H1 (cell line): ENCODE results near the gene MTIF2. TPM values are rescaled to one million over a fixed set of nuclear protein-coding genes. Genes with fewer than 3 reads are reported as not detected.
"Not testable (repeated sequence)": the region's sequence is repeated elsewhere in the genome, so short reads cannot be mapped to it uniquely, and the experiment has no call there.

Source experiments
- CTCF ChIA-PET: fragments of 300-600 bp; sonication (Branson Sonifier 250); formaldehyde crosslinking; loops from one replicate; lab custom pipeline; 2021; ENCODE audit not compliant: partially characterized antibody; lab: Charles Lee
- POLR2A ChIA-PET: fragments of 300-600 bp; sonication (Branson Sonifier 250); formaldehyde crosslinking; loops from one replicate; lab custom pipeline; 2021; ENCODE audit warnings: inconsistent platforms; ENCODE audit not compliant: partially characterized antibody; lab: Charles Lee
- DNase-seq, 2 experiments: peaks; one replicate each; pipeline versions ENCODE4 v3.0.0 to v3.0.0-alpha.2; 2010 to 2022; ENCODE audit warnings: low spot score in 2 of 2, low read depth in 1 of 2, mixed read lengths in 1 of 2
- FAIRE-seq: peaks from 2 replicates; lab custom pipeline; 2011; peaks lifted over from hg19 to GRCh38; lab: Jason Lieb, UNC
- H2AFZ ChIP-seq: 2 replicates; pipeline ENCODE4 v1.8.1; 2012; ENCODE audit warnings: low read length, inconsistent platforms
- H2AK5ac ChIP-seq: 2 replicates; pipeline ENCODE4 v1.6.1; 2013; ENCODE audit warnings: low read depth, low read length
- H2BK120ac ChIP-seq: replicated peaks from 2 replicates; pipeline ENCODE3; 2013; ENCODE audit warnings: low read depth, low read length, inconsistent platforms
- H2BK12ac ChIP-seq: 2 replicates; pipeline ENCODE4 v1.6.1; 2013; ENCODE audit warnings: low read depth, low read length
- H2BK15ac ChIP-seq: 2 replicates; pipeline ENCODE4 v1.6.1; 2013; ENCODE audit warnings: low read length
- H2BK20ac ChIP-seq: 2 replicates; pipeline ENCODE4 v1.6.1; 2013; ENCODE audit warnings: low read length
- H2BK5ac ChIP-seq: 2 replicates; pipeline ENCODE4 v1.6.1; 2013; ENCODE audit warnings: low read depth, low read length
- H3K14ac ChIP-seq: 2 replicates; pipeline ENCODE4 v1.6.1; 2013; ENCODE audit warnings: inconsistent platforms; ENCODE audit not compliant: insufficient read length
- H3K18ac ChIP-seq: 2 replicates; pipeline ENCODE4 v1.6.1; 2013; ENCODE audit warnings: low read length; ENCODE audit errors: extremely low read depth
- H3K23ac ChIP-seq: 2 replicates; pipeline ENCODE4 v1.6.1; 2013; ENCODE audit warnings: inconsistent platforms; ENCODE audit not compliant: insufficient read length
- H3K23me2 ChIP-seq: 2 replicates; pipeline ENCODE4 v1.6.1; 2013; ENCODE audit warnings: low read depth, low read length
- H3K27ac ChIP-seq: 2 replicates; pipeline ENCODE4 v1.6.1; 2011; ENCODE audit warnings: low read depth, low read length, inconsistent platforms
- H3K27me3 ChIP-seq, 4 experiments: replicated peaks in 1 of 4; 1 replicate in 1 of 4; 2 replicates in 3 of 4; pipeline versions ENCODE4 v1.6.1 to v1.8.1; 2011 to 2013; ENCODE audit warnings: low read length in 3 of 4, mild to moderate bottlenecking in 3 of 4, inconsistent platforms in 2 of 4, mixed read lengths in 2 of 4, moderate library complexity in 1 of 4; ENCODE audit not compliant: control insufficient read depth in 3 of 4, insufficient read depth in 3 of 4; ENCODE audit errors: extremely low read depth in 1 of 4
- H3K36me3 ChIP-seq, 4 experiments: 2 replicates each; pipeline versions ENCODE4 v1.6.1 to v1.8.1; 2011 to 2013; ENCODE audit warnings: mild to moderate bottlenecking in 4 of 4, low read length in 3 of 4, moderate library complexity in 2 of 4, control low read depth in 1 of 4, inconsistent platforms in 1 of 4; ENCODE audit not compliant: insufficient read depth in 4 of 4, control insufficient read depth in 2 of 4
- H3K4ac ChIP-seq: replicated peaks from 2 replicates; pipeline ENCODE3; 2013; ENCODE audit warnings: low read length, low read depth, mixed read lengths, inconsistent platforms; ENCODE audit not compliant: insufficient read length
- H3K4me1 ChIP-seq, 4 experiments: replicated peaks in 1 of 4; 1 replicate in 1 of 4; 2 replicates in 3 of 4; pipeline versions ENCODE4 v1.6.1 to v1.8.1; 2011 to 2013; ENCODE audit warnings: low read length in 3 of 4, inconsistent platforms in 2 of 4, mixed read lengths in 1 of 4; ENCODE audit not compliant: insufficient read depth in 4 of 4, control insufficient read depth in 3 of 4
- H3K4me2 ChIP-seq, 2 experiments: 2 replicates each; pipeline versions ENCODE4 v1.6.1 to v1.8.1; 2011 to 2013; ENCODE audit warnings: low read depth in 2 of 2, low read length in 2 of 2, control low read depth in 1 of 2, inconsistent platforms in 1 of 2, mild to moderate bottlenecking in 1 of 2; ENCODE audit not compliant: insufficient read depth in 1 of 2
- H3K4me3 ChIP-seq, 4 experiments: fragments of 200-600, 300-600 bp in 1 of 4; sonication (generic), shearing (Covaris generic), sonication (Bioruptor Twin) in 1 of 4; 2 replicates each; pipeline versions ENCODE4 v1.5.1 to v1.8.1; 2011 to 2016; ENCODE audit warnings: low read length in 4 of 4, low read depth in 3 of 4, control low read depth in 2 of 4, inconsistent platforms in 2 of 4, mild to moderate bottlenecking in 2 of 4, mixed read lengths in 1 of 4, moderate library complexity in 1 of 4; ENCODE audit not compliant: insufficient read depth in 2 of 4; ENCODE audit errors: extremely low read depth in 1 of 4
- H3K56ac ChIP-seq: replicated peaks from 2 replicates; pipeline ENCODE3; 2013; ENCODE audit warnings: low read depth, mild to moderate bottlenecking, mixed read lengths, low read length, inconsistent platforms; ENCODE audit not compliant: insufficient read length
- H3K79me1 ChIP-seq: 2 replicates; pipeline ENCODE4 v1.6.1; 2013; ENCODE audit warnings: low read depth, low read length, control low read depth
- H3K79me2 ChIP-seq, 2 experiments: 2 replicates each; pipeline versions ENCODE4 v1.6.1 to v1.8.1; 2012 to 2013; ENCODE audit warnings: low read length in 2 of 2, mild to moderate bottlenecking in 2 of 2, inconsistent platforms in 1 of 2; ENCODE audit not compliant: insufficient read depth in 2 of 2, control insufficient read depth in 1 of 2
- H3K9ac ChIP-seq, 4 experiments: replicated peaks in 1 of 4; 1 replicate in 1 of 4; 2 replicates in 3 of 4; pipeline versions ENCODE4 v1.6.1 to v1.8.1; 2011 to 2013; ENCODE audit warnings: low read depth in 3 of 4, low read length in 3 of 4, control low read depth in 2 of 4, mild to moderate bottlenecking in 2 of 4, moderate library complexity in 2 of 4, inconsistent platforms in 1 of 4; ENCODE audit errors: extremely low read depth in 1 of 4
- H3K9me3 ChIP-seq, 2 experiments: 2 replicates each; pipeline versions ENCODE4 v1.6.1 to v1.8.1; 2012 to 2013; ENCODE audit warnings: mild to moderate bottlenecking in 2 of 2, moderate library complexity in 2 of 2, control low read depth in 1 of 2, inconsistent platforms in 1 of 2, low read depth in 1 of 2, low read length in 1 of 2, mixed read lengths in 1 of 2; ENCODE audit not compliant: insufficient read depth in 2 of 2
- H4K20me1 ChIP-seq, 2 experiments: replicated peaks in 1 of 2; 2 replicates each; pipeline versions ENCODE3 to v1.8.1; 2011 to 2013; ENCODE audit warnings: inconsistent platforms in 2 of 2, low read length in 2 of 2, mild to moderate bottlenecking in 1 of 2; ENCODE audit not compliant: insufficient read depth in 2 of 2, control insufficient read depth in 1 of 2
- H4K5ac ChIP-seq: 2 replicates; pipeline ENCODE4 v1.6.1; 2013; ENCODE audit warnings: low read length, low read depth, mixed read lengths, inconsistent platforms; ENCODE audit not compliant: insufficient read length
- H4K8ac ChIP-seq: 2 replicates; pipeline ENCODE4 v1.8.0; 2013; ENCODE audit warnings: mild to moderate bottlenecking, moderate library complexity, low read length, inconsistent platforms; ENCODE audit not compliant: insufficient read depth; ENCODE audit errors: extremely low read depth
- H4K91ac ChIP-seq: replicated peaks from 2 replicates; pipeline ENCODE3; 2013; ENCODE audit warnings: low read length, mixed read lengths, inconsistent platforms; ENCODE audit not compliant: insufficient read length
- WGBS, 2 experiments: shearing (Covaris generic) in 1 of 2; methylation state at CpG; one replicate each; pipeline versions ENCODE4 v1.1.6 to v1.1.7; 2013 to 2015; ENCODE audit warnings: low lambda C conversion rate in 2 of 2, mixed read lengths in 2 of 2, inconsistent platforms in 1 of 2, low coverage in 1 of 2, missing lambda C conversion rate in 1 of 2; ENCODE audit not compliant: insufficient replicate concordance in 2 of 2, insufficient coverage in 1 of 2, insufficient read length in 1 of 2; ENCODE audit errors: extremely low coverage in 1 of 2, missing lambda C conversion rate in 1 of 2; 5-methylcytosine and 5-hydroxymethylcytosine counted together
- polyA plus RNA-seq, 7 experiments: library from polyadenylated mRNA; depleted of rRNA in 3 of 7; stranded (reverse) in 5 of 7; unstranded in 2 of 7; fragments of >200 nt in 5 of 7; fragments of 200-250 nt in 2 of 7; gene quantifications; 1 replicate in 5 of 7; 2 replicates in 1 of 7; 4 replicates in 1 of 7; pipeline versions ENCODE4 v1.2.1 to v1.2.3, GENCODE V29; 2011 to 2013; ENCODE audit warnings: missing spikeins in 2 of 7, mixed read lengths in 2 of 7
- total RNA-seq: library from RNA; stranded (reverse); fragmentation: NEBNext Ultra II Directional; extraction: Animal tissue kit (Norgen Biotek cat#: 25700); gene quantifications from 2 replicates; pipeline ENCODE4 v1.2.1, GENCODE V29; 2021

The MTIF2 gene
- total and polyA plus RNA-seq, 2 of the 8 experiments (the other 6 are each of a cell fraction or from before 2014, with no cell fraction given): 11.0 to 36.0 TPM

GRCh38 chr2:55241582-55241981 lies 27.4 kb downstream of the MTIF2 start:
- H2AFZ ChIP-seq, H2BK120ac ChIP-seq, H4K5ac ChIP-seq, DNase-seq, H2BK12ac ChIP-seq, H2BK20ac ChIP-seq, H3K23me2 ChIP-seq, H3K79me2 ChIP-seq, H3K27me3 ChIP-seq, FAIRE-seq, H3K4me2 ChIP-seq, H2BK5ac ChIP-seq, H3K9ac ChIP-seq, H4K8ac ChIP-seq, CTCF ChIA-PET, H4K91ac ChIP-seq, POLR2A ChIA-PET, H2AK5ac ChIP-seq, H3K27ac ChIP-seq, H3K79me1 ChIP-seq, H3K4me3 ChIP-seq, H3K56ac ChIP-seq, H3K18ac ChIP-seq, H2BK15ac ChIP-seq, H3K4me1 ChIP-seq, H3K9me3 ChIP-seq, H3K23ac ChIP-seq, H4K20me1 ChIP-seq, H3K14ac ChIP-seq, H3K4ac ChIP-seq: not testable (repeated sequence)
- peaks cover 0 to 54% (median 9%) of the 10 kb centered on the region in 4 experiments; a peak in 4 of 8 replicates for H3K36me3 ChIP-seq
- 95% methylated on average over 8 of the region's 8 CpGs; no CpG with 5 or more reads in 1 of the 2 experiments for WGBS, 2 experiments
